GM18508 (cell line): ENCODE results near the gene AOPEP.
"Not testable (repeated sequence)": the region's sequence is repeated elsewhere in the genome, so short reads cannot be mapped to it uniquely, and the experiment has no call there.

Experiments used
- ATAC-seq: cut with Tn5 transposase; IDR thresholded peaks from one replicate; pipeline ENCODE4 v1.9.1; 2021; ENCODE audit warnings: moderate number of reproducible peaks; ENCODE audit not compliant: insufficient read depth, unreplicated experiment

Gene AOPEP

DNA sequence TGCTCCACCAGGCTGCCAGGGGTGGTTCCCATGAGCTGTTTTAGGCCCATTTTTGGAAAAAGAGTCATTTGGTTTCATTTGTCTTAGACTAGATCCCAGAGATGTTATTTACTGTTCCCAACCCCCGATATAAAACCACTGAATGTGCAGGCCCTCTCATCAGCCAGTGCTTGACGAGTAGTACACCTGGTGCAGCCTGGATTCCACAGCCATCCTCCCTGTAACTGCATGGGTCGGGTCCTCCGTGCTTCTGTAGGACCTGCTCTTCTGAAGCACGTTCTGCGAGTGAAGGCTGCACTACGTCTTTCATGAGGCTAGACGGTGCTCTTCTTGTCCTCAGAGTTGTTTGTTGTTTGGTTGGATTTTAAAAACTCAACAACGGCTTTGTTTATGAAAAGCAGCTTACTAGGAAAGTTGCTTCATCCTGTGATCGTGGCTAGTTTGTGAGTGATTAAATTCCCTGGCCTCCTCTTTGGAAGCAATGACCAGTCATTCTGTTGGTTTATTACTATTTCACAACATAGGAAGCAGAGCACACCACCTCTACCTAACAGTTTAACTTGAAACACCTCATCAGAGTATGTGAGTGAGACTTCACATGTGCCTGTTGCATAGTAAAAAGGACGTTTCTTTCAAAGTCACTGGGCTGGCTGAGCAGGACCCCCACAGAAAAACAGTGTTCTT, 135.2 kb downstream of the AOPEP start:
- no peak for ATAC-seq

GRCh38 chr9:94864196-94864595, 137.7 kb downstream of the AOPEP start:
- no peak for ATAC-seq

- no peak for ATAC-seq
Measured at GRCh38 chr9:94864862-94865509, 138.5 kb downstream of the AOPEP start.

DNA sequence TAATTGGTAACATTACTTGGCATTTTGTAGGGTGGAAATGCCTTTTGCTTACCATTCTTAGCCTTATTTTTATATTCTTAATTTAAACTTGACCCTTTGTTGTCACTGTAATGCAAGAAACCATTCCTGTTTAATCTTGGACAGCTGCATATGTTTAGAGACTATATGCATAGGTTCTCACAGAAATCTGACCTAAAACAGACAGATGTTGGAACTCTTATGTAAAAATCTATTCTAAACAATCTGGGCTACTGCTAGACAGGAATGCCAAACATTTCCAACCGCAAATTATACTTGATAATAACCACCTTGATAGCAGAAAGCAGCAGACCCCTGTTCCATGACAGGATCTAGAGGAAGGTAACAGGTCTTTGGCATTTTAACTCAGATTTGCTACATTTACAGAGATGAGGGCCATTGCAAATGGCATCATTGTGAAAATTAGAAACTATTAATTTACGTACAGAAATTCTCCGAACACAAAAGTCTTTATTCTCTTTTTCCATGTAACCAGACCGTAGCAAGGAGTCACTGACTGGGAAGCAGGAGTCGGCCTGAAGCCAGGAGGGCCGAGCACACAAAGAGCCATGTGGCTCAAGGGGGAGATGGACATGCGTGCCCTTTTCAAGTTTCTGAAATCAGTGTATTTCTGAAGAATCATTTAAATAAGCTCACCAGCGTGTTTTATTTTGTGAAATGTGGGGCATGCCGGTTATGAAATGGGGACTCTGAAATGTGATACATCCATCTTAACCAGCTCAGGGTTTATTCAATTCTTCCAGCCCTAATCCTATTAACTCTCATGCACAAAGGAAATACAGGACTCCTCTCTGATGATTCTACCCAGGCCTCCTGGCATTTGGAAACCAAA, 139.3 kb downstream of the AOPEP start:
- ATAC-seq = no peak

DNA sequence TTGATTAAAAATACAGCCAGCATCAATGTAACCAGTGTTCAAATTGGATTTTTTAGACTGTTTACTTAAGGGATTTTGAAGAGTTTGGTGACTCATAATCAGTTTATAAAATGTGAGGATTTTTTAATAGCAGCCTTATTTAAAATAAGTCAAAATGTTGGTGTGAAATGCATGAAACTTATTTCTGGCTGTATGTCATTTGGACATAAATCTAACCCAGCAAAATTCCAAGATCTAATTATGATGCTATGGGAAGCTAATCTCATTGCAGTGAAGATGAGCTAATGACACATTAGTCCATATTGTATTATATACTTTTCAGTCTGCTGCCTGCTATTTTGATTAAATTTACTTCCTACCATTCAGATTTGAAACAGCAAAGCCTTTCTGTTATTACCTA, 140.3 kb downstream of the AOPEP start:
- no peak for ATAC-seq

DNA sequence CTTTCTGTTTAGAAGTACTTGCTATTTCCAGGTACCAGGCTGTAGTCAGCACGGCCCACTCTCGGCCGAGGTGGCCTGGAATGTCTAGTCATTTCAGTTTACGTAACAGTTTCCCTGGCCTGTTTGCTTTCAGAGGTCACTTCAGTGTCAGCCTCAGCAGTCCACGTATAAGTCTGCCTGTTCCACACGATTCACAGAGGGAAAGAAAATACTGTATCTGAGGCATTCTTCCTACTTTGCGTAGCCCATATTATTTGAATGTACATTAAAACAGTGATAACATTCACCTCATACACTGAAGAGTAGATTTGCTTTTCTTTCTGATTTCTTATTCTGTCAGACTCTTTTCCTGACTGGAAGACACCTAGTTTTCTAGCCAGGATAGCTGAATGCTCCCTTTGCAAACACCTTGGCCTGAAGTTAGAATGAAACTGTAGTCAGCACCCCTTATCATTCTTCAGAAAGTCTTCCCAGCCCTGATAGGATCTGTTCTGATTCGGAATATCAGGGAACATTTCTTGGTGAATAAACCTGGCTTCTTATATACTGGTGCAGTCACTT, 140.9 kb downstream of the AOPEP start:
- ATAC-seq = no peak

GRCh38 chr9:94867842-94868312, 141.4 kb downstream of the AOPEP start:
- no peak for ATAC-seq

DNA sequence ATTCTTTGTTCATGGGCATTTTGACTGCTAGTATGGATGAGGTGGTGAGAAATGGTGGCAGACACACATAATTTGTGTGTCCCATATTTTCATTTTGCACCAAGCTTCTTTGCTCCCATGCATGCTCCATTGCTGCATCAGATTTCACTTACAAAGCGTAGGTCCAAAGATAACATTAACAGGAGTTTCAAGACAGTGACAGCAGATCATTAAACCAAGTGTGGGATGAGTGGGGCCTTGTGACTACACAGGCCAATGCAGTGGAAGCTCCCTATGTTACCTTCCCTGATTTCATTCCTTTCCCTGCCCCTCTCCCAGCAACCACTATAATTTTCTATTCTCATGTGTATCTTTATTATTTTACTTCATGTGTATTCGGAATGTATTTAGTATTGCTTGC, 142.0 kb downstream of the AOPEP start:
- no peak for ATAC-seq

DNA sequence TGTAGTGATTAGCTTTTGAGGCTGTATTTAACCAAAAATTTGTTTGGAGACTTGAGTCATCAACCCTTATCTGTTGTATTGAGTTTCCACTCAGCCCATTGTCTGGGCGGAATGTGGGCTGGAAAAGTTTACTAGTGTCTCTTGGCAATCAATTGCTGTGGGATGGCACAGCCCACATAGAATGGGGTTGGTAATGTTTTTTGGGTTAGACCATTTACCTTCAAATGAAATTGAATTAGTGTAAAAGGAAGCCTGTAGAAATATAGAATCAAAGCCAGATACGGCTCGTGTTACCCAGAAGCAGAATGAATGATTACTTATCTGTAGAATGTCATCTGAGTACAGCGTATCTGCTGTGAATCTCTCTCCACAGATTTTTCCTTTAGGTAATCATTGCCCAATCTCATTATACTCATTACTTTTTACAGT, 142.9 kb downstream of the AOPEP start:
- ATAC-seq = no peak

- ATAC-seq = no peak
Measured at GRCh38 chr9:94870465-94870792, 143.9 kb downstream of the AOPEP start.

GRCh38 chr9:94870793-94871558, 144.5 kb downstream of the AOPEP start:
- no peak for ATAC-seq

- no peak for ATAC-seq
Measured at GRCh38 chr9:94872083-94872833, 145.8 kb downstream of the AOPEP start.

DNA sequence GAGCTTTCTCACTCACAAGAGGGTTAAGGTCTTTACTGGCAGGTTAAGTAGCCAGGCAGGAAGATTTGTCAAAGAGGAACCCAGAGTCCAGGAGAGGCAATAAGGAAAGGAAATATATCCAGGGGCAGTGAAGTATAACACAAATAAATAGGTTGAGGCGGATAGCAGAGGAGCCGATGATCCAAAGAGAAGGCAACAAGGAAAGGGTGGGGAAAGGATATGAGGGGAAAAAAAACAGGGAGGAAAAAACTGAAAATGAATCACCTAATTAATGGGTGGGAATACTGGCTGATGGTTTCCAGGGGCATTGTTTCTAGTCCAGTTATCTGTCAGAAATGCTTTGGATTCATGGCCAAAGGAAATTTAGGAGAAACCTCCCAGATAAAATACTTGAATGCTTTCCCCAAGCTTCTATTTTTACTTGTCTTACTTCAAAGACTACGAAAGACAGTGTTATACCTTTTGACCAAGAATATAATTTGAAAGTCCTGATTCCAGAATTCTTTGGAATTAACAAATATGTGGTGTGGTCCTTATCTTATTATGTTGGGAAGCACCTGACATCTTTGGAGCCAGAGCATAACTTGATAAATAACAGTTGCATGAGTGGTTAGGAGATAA, 146.5 kb downstream of the AOPEP start:
- no peak for ATAC-seq

- no peak for ATAC-seq
Measured at GRCh38 chr9:94874316-94874715, 147.8 kb downstream of the AOPEP start.

- no peak for ATAC-seq
Measured at GRCh38 chr9:94875300-94876020, 149.0 kb downstream of the AOPEP start.

DNA sequence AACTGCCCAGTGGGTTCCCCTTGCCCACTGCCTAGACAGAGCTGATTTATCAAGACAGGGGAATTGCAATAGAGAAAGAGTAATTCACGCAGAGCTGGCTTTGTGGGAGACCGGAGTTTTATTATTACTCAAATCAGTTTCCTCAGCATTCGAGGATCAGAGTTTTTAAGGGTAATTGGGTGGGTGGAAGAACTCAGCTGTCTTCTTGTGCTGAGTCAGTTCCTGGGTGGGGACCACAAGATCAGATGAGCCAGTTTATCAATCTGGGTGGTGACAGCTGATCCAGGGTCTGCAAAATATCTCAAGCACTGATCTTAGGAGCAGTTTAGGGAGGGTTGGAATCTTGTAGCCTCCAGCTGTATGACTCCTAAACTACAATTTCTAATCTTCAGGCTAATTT, 152.3 kb downstream of the AOPEP start:
- ATAC-seq = not testable (repeated sequence)

- no peak for ATAC-seq
Measured at GRCh38 chr9:94879230-94879629, 152.7 kb downstream of the AOPEP start.

- ATAC-seq = no peak
Measured at GRCh38 chr9:94881023-94881422, 154.5 kb downstream of the AOPEP start.
